ENCODE measurements around the gene CADPS2. TPM values are rescaled to one million over a fixed set of nuclear protein-coding genes. Genes with fewer than 3 reads are reported as not detected.

Gene CADPS2
- total and polyA plus RNA-seq, 4 experiments from 2014 or later, result not detected

DNA sequence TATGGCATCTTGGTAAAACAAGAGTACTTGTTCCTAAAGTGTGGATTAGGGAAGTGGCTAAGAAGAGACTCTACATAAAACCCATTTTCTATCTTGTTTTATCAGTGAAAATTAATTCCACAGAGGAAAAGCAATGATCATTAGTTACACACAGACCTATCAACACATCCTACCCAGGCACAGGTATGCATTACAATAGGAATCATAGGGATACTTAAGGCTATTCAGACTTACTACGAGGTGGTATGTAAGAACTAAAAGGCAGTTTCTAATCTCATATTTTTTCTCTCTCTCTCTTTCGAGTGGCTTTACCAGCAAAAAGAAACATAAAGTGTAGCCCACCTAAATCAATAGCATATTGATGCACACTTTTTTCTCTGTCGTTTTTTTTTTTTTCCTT is 415.4 kb downstream of the CADPS2 start:
- ChIA-PET POLR2A (ENCODE audit: partially characterized antibody) (no interaction called here), CTCF (ENCODE audit: partially characterized antibody) (no interaction called here)
- Histone ChIP-seq H3K9me3 (ENCODE audit: control insufficient read depth in 1 of 2, low read length in 2 of 2) (no peaks in the 10 kb centered on the region), H3K4me1 (ENCODE audit: insufficient read depth, low read length) (no peaks in the 10 kb centered on the region), H3K27ac (ENCODE audit: low read depth, low read length) (no peak overlapping the region), H3K27me3 (ENCODE audit: insufficient read depth, low read length) (no peaks in the 10 kb centered on the region), H3K4me3 (ENCODE audit: low read length in 2 of 2) (no peak overlapping the region), H3K36me3 (ENCODE audit: insufficient read depth, low read length) (no peaks in the 10 kb centered on the region)
- no peak overlapping the region for H3K27ac Mint-ChIP-seq
- H3K9me3 Mint-ChIP-seq, result peaks cover 0 to 2% (median 0%) of the 10 kb centered on the region in 8 donors
- H3K4me1 Mint-ChIP-seq, result no peaks in the 10 kb centered on the region
- H3K27me3 Mint-ChIP-seq, result no peaks in the 10 kb centered on the region
- no peak for DNase-seq
- H3K36me3 Mint-ChIP-seq, result no peaks in the 10 kb centered on the region
- intact Hi-C loops (cut with micrococcal nuclease), result no loop called here
- no peak overlapping the region for H3K4me3 Mint-ChIP-seq

DNA sequence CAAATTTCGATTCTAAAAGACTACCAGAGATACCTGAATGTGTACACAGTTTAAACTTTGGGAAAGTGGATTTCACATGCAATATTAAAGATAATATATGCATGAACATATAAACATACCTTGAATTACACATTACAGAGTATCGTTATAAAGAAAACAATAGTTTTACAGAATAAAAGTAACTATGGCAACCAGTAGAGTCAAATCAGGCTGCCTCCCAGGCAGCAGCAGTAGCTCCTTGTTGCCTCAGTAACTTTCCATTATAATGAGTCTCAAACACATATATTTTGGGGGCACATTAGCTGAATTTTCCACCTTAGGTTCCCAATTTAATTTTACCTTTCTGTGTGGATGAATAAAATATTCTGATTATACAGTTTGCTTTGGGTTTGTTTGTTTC is 417.3 kb downstream of the CADPS2 start:
- POLR2A ChIA-PET (ENCODE audit: partially characterized antibody), result no interaction called here
- Histone ChIP-seq H3K27ac (ENCODE audit: low read depth, low read length) (no peak overlapping the region), H3K27me3 (ENCODE audit: insufficient read depth, low read length) (no peaks in the 10 kb centered on the region), H3K9me3 (ENCODE audit: control insufficient read depth in 1 of 2, low read length in 2 of 2) (no peaks in the 10 kb centered on the region), H3K4me3 (ENCODE audit: low read length in 2 of 2) (no peak overlapping the region), H3K4me1 (ENCODE audit: insufficient read depth, low read length) (no peaks in the 10 kb centered on the region), H3K36me3 (ENCODE audit: insufficient read depth, low read length) (no peaks in the 10 kb centered on the region)
- H3K27me3 Mint-ChIP-seq, result no peaks in the 10 kb centered on the region
- H3K36me3 Mint-ChIP-seq, result no peaks in the 10 kb centered on the region
- H3K9me3 Mint-ChIP-seq, result peaks cover 0 to 2% (median 0%) of the 10 kb centered on the region in 8 donors
- no peak for DNase-seq
- intact Hi-C loops (cut with micrococcal nuclease), result no loop called here
- no peak overlapping the region for H3K4me3 Mint-ChIP-seq
- H3K4me1 Mint-ChIP-seq, result no peaks in the 10 kb centered on the region
- no peak overlapping the region for H3K27ac Mint-ChIP-seq
- CTCF ChIA-PET (ENCODE audit: partially characterized antibody), result no interaction called here

- CTCF ChIA-PET (ENCODE audit: partially characterized antibody), result no interaction called here
- intact Hi-C loops (cut with micrococcal nuclease), result no loop called here
- no peak overlapping the region for H3K27ac Mint-ChIP-seq
- no peaks in the 10 kb centered on the region for H3K27me3 Mint-ChIP-seq
- no peak overlapping the region for H3K27ac ChIP-seq (ENCODE audit: low read depth, low read length)
- no peaks in the 10 kb centered on the region for H3K36me3 ChIP-seq (ENCODE audit: insufficient read depth, low read length)
- no peaks in the 10 kb centered on the region for H3K4me1 ChIP-seq (ENCODE audit: insufficient read depth, low read length)
- H3K9me3 ChIP-seq (ENCODE audit: control insufficient read depth in 1 of 2, low read length in 2 of 2), result no peaks in the 10 kb centered on the region
- H3K4me3 ChIP-seq (ENCODE audit: low read length in 2 of 2), result no peak overlapping the region
- no peaks in the 10 kb centered on the region for H3K4me1 Mint-ChIP-seq
- H3K27me3 ChIP-seq (ENCODE audit: insufficient read depth, low read length), result no peaks in the 10 kb centered on the region
- H3K9me3 Mint-ChIP-seq, result peaks cover 0 to 4% (median 0%) of the 10 kb centered on the region in 8 donors
- POLR2A ChIA-PET (ENCODE audit: partially characterized antibody), result no interaction called here
- no peaks in the 10 kb centered on the region for H3K36me3 Mint-ChIP-seq
- no peak for DNase-seq
- no peak overlapping the region for H3K4me3 Mint-ChIP-seq
These were observed 418.4 kb downstream of the CADPS2 start for GRCh38 chr7:122467661-122468449.

DNA sequence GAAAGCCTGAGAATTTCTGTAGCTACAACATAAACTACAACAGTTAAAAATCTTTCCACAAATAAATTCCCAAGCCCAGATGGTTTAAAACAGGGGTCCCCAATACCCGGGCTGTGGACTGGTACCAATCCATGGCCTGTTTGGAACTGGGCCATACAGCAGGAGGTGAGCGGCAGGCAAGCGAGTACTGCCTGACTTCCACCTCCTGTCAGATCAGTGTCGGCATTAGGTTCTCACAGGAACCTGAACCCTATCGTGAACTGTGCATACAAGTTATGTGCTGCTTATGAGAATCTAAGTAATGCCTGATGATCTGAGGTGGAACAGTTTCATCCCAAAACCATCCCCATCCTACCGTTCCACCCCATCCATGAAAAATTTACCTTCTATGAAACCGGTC is 421.0 kb downstream of the CADPS2 start:
- Mint-ChIP-seq H3K9me3 (peaks cover 0 to 7% (median 0%) of the 10 kb centered on the region in 8 donors), H3K27ac (no peak overlapping the region), H3K36me3 (no peaks in the 10 kb centered on the region), H3K4me1 (no peaks in the 10 kb centered on the region), H3K27me3 (no peaks in the 10 kb centered on the region), H3K4me3 (no peak overlapping the region)
- H3K9me3 ChIP-seq (ENCODE audit: control insufficient read depth in 1 of 2, low read length in 2 of 2), result no peaks in the 10 kb centered on the region
- no peaks in the 10 kb centered on the region for H3K27me3 ChIP-seq (ENCODE audit: insufficient read depth, low read length)
- no peaks in the 10 kb centered on the region for H3K4me1 ChIP-seq (ENCODE audit: insufficient read depth, low read length)
- POLR2A ChIA-PET (ENCODE audit: partially characterized antibody), result no interaction called here
- no peaks in the 10 kb centered on the region for H3K36me3 ChIP-seq (ENCODE audit: insufficient read depth, low read length)
- no peak overlapping the region for H3K4me3 ChIP-seq (ENCODE audit: low read length in 2 of 2)
- no peak for DNase-seq
- CTCF ChIA-PET (ENCODE audit: partially characterized antibody), result no interaction called here
- H3K27ac ChIP-seq (ENCODE audit: low read depth, low read length), result no peak overlapping the region
- intact Hi-C loops (cut with micrococcal nuclease), result no loop called here

- H3K36me3 ChIP-seq (ENCODE audit: insufficient read depth, low read length), result no peaks in the 10 kb centered on the region
- Mint-ChIP-seq H3K36me3 (no peaks in the 10 kb centered on the region), H3K4me3 (no peak overlapping the region), H3K9me3 (peaks cover 0 to 7% (median 0%) of the 10 kb centered on the region in 8 donors), H3K27ac (no peak overlapping the region), H3K27me3 (no peaks in the 10 kb centered on the region), H3K4me1 (no peaks in the 10 kb centered on the region)
- no peak overlapping the region for H3K27ac ChIP-seq (ENCODE audit: low read depth, low read length)
- CTCF ChIA-PET (ENCODE audit: partially characterized antibody), result no interaction called here
- no peak for DNase-seq
- intact Hi-C loops (cut with micrococcal nuclease), result no loop called here
- no peaks in the 10 kb centered on the region for H3K4me1 ChIP-seq (ENCODE audit: insufficient read depth, low read length)
- no peak overlapping the region for H3K4me3 ChIP-seq (ENCODE audit: low read length in 2 of 2)
- H3K27me3 ChIP-seq (ENCODE audit: insufficient read depth, low read length), result no peaks in the 10 kb centered on the region
- H3K9me3 ChIP-seq (ENCODE audit: control insufficient read depth in 1 of 2, low read length in 2 of 2), result no peaks in the 10 kb centered on the region
- POLR2A ChIA-PET (ENCODE audit: partially characterized antibody), result no interaction called here
These were observed 422.6 kb downstream of the CADPS2 start for GRCh38 chr7:122463631-122464030.

- Mint-ChIP-seq H3K4me3 (no peak overlapping the region), H3K36me3 (no peaks in the 10 kb centered on the region), H3K9me3 (peaks cover 0 to 11% (median 0%) of the 10 kb centered on the region in 8 donors), H3K27ac (no peak overlapping the region), H3K4me1 (no peaks in the 10 kb centered on the region), H3K27me3 (no peaks in the 10 kb centered on the region)
- no peaks in the 10 kb centered on the region for H3K36me3 ChIP-seq (ENCODE audit: insufficient read depth, low read length)
- intact Hi-C loops (cut with micrococcal nuclease), result no loop called here
- H3K9me3 ChIP-seq (ENCODE audit: control insufficient read depth in 1 of 2, low read length in 2 of 2), result no peaks in the 10 kb centered on the region
- H3K27ac ChIP-seq (ENCODE audit: low read depth, low read length), result no peak overlapping the region
- no peak for DNase-seq
- POLR2A ChIA-PET (ENCODE audit: partially characterized antibody), result no interaction called here
- CTCF ChIA-PET (ENCODE audit: partially characterized antibody), result no interaction called here
- no peaks in the 10 kb centered on the region for H3K4me1 ChIP-seq (ENCODE audit: insufficient read depth, low read length)
- no peaks in the 10 kb centered on the region for H3K27me3 ChIP-seq (ENCODE audit: insufficient read depth, low read length)
- no peak overlapping the region for H3K4me3 ChIP-seq (ENCODE audit: low read length in 2 of 2)
These were observed 425.3 kb downstream of the CADPS2 start for GRCh38 chr7:122460936-122461335.

DNA sequence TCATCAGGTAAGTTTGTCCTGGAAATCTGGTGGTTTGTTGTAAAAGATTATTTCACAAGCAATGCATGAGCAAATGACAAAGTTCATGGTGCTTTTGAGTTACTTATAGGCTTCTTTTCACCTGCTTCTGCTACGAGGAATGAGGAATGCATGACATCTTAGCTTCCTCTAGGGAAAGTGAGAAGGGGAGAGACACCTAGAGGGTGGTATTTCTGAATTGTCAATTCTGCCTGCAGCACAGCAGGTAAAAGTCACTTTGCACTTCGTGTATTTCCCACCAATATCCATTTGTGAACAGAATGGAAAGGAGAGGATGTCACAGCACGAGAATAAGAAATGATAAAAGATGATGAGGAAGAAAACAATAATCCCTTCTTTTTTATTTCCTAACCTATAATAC is 428.3 kb downstream of the CADPS2 start:
- Histone ChIP-seq H3K27ac (ENCODE audit: low read depth, low read length) (no peak overlapping the region), H3K4me3 (ENCODE audit: low read length in 2 of 2) (no peak overlapping the region), H3K9me3 (ENCODE audit: control insufficient read depth in 1 of 2, low read length in 2 of 2) (no peaks in the 10 kb centered on the region), H3K4me1 (ENCODE audit: insufficient read depth, low read length) (no peaks in the 10 kb centered on the region), H3K27me3 (ENCODE audit: insufficient read depth, low read length) (no peaks in the 10 kb centered on the region), H3K36me3 (ENCODE audit: insufficient read depth, low read length) (no peaks in the 10 kb centered on the region)
- ChIA-PET CTCF (ENCODE audit: partially characterized antibody) (no interaction called here), POLR2A (ENCODE audit: partially characterized antibody) (no interaction called here)
- H3K9me3 Mint-ChIP-seq, result peaks cover 0 to 11% (median under 1%) of the 10 kb centered on the region in 8 donors
- intact Hi-C loops (cut with micrococcal nuclease), result no loop called here
- H3K4me1 Mint-ChIP-seq, result no peaks in the 10 kb centered on the region
- H3K27ac Mint-ChIP-seq, result no peak overlapping the region
- no peaks in the 10 kb centered on the region for H3K36me3 Mint-ChIP-seq
- H3K27me3 Mint-ChIP-seq, result no peaks in the 10 kb centered on the region
- H3K4me3 Mint-ChIP-seq, result no peak overlapping the region
- no peak for DNase-seq
